Endodermal cell (in vitro differentiated cells): ENCODE measurements around the gene CNGA1. TPM values are rescaled to one million over a fixed set of nuclear protein-coding genes. Genes with fewer than 3 reads are reported as not detected.

Experiments used
- DNase-seq: peaks from one replicate; pipeline ENCODE4 v3.0.0-alpha.2; 2017
- H3K27ac ChIP-seq: 2 replicates; pipeline ENCODE4 v1.5.1; 2013; ENCODE audit warnings: mild to moderate bottlenecking, low read depth, low read length, moderate library complexity
- H3K27me3 ChIP-seq: 2 replicates; pipeline ENCODE4 v1.6.1; 2013; ENCODE audit warnings: mild to moderate bottlenecking, low read length, moderate library complexity; ENCODE audit not compliant: insufficient read depth, control insufficient read depth, poor library complexity, severe bottlenecking
- H3K36me3 ChIP-seq: 2 replicates; pipeline ENCODE4 v1.7.0; 2013; ENCODE audit warnings: mild to moderate bottlenecking, low read length, moderate library complexity; ENCODE audit not compliant: control insufficient read depth, insufficient read depth
- H3K4me1 ChIP-seq: one replicate; pipeline ENCODE4 v1.7.0; 2013; ENCODE audit warnings: low read length; ENCODE audit not compliant: control insufficient read depth, insufficient read depth
- H3K4me3 ChIP-seq: 2 replicates; pipeline ENCODE4 v1.5.1; 2013; ENCODE audit warnings: mild to moderate bottlenecking, low read length, moderate library complexity
- H3K9ac ChIP-seq: 2 replicates; pipeline ENCODE4 v1.6.1; 2013; ENCODE audit warnings: mild to moderate bottlenecking, low read length, moderate library complexity; ENCODE audit not compliant: poor library complexity, severe bottlenecking; ENCODE audit errors: extremely low read depth
- H3K9me3 ChIP-seq: 2 replicates; pipeline ENCODE4 v1.6.1; 2013; ENCODE audit warnings: mild to moderate bottlenecking, low read length, moderate library complexity; ENCODE audit not compliant: control insufficient read depth
- H3K27ac Mint-ChIP-seq: 2 replicates; pipeline ENCODE4 v1.8.0; 2020; ENCODE audit warnings: mixed read lengths
- H3K27me3 Mint-ChIP-seq: 2 replicates; pipeline ENCODE4 v1.8.0; 2021; ENCODE audit warnings: mild to moderate bottlenecking, mixed read lengths; ENCODE audit not compliant: insufficient read depth
- H3K36me3 Mint-ChIP-seq: 2 replicates; pipeline ENCODE4 v1.8.0; 2020; ENCODE audit warnings: low read depth, mixed read lengths
- H3K4me1 Mint-ChIP-seq: 2 replicates; pipeline ENCODE4 v1.8.0; 2020; ENCODE audit warnings: mixed read lengths
- H3K4me3 Mint-ChIP-seq: 2 replicates; pipeline ENCODE4 v1.8.0; 2020; ENCODE audit warnings: mild to moderate bottlenecking, moderate library complexity, mixed read lengths
- H3K9me3 Mint-ChIP-seq: 2 replicates; pipeline ENCODE4 v1.8.0; 2020; ENCODE audit warnings: mild to moderate bottlenecking, mixed read lengths
- WGBS, 2 experiments: methylation state at CpG; one replicate each; pipeline versions ENCODE4 v1.1.5 to v1.1.7; 2013; ENCODE audit warnings: missing lambda C conversion rate in 2 of 2, mixed read lengths in 1 of 2; ENCODE audit not compliant: insufficient coverage in 1 of 2, insufficient read length in 1 of 2; 5-methylcytosine and 5-hydroxymethylcytosine counted together
- total RNA-seq, 2 donors: library from RNA; stranded (reverse); fragmentation: NEBNext Ultra II Directional in 1 of 2; extraction: Animal tissue kit (Norgen Biotek cat#: 25700) in 1 of 2; gene quantifications; 2 replicates in 1 of 2; 3 replicates in 1 of 2; pipeline ENCODE4 v1.2.1, GENCODE V29; 2021
- TF ChIP-seq, protein P1 (sequence below): fragments of 200-600 bp; sonication (generic); conservative IDR thresholded peaks from 2 replicates; pipeline ENCODE4 v1.5.0; 2021; ENCODE audit warnings: antibody characterized with exemption, mild to moderate bottlenecking

The CNGA1 gene
- total RNA-seq, 2 donors from 2014 or later = 0.24 TPM; not detected in 1

DNA sequence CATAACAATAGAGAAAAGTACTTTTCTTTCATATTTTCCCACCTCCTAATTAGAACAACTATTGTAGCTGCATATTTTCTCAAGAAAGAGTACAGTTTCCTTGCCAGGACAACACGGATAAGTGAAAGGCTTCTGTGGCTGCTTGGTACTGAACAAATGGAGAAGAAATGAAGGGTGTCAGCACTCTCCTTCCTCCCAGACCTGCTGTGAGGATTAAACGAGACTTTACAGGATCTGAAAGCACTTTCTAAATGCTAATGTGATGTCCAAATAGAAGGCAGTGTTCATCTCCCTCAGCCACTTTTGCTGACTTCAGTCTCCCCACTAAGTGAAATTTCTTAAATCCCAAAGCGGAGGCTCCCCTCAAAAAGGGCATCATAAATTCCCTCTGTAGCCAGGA lies 14.0 kb upstream of the CNGA1 start:
- Histone ChIP-seq H3K36me3 (peaks cover 18% of the 10 kb centered on the region), H3K9ac (no peak overlapping the region), H3K27ac (no peak overlapping the region), H3K4me1 (peaks cover 11% of the 10 kb centered on the region), H3K9me3 (no peaks in the 10 kb centered on the region), H3K27me3 (no peaks in the 10 kb centered on the region), H3K4me3 (no peak overlapping the region)
- TF ChIP-seq, protein P1, sequence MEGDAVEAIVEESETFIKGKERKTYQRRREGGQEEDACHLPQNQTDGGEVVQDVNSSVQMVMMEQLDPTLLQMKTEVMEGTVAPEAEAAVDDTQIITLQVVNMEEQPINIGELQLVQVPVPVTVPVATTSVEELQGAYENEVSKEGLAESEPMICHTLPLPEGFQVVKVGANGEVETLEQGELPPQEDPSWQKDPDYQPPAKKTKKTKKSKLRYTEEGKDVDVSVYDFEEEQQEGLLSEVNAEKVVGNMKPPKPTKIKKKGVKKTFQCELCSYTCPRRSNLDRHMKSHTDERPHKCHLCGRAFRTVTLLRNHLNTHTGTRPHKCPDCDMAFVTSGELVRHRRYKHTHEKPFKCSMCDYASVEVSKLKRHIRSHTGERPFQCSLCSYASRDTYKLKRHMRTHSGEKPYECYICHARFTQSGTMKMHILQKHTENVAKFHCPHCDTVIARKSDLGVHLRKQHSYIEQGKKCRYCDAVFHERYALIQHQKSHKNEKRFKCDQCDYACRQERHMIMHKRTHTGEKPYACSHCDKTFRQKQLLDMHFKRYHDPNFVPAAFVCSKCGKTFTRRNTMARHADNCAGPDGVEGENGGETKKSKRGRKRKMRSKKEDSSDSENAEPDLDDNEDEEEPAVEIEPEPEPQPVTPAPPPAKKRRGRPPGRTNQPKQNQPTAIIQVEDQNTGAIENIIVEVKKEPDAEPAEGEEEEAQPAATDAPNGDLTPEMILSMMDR = no peak
- Mint-ChIP-seq H3K4me3 (no peak overlapping the region), H3K27ac (no peak overlapping the region), H3K36me3 (peaks cover 11% of the 10 kb centered on the region), H3K4me1 (peaks cover 31% of the 10 kb centered on the region), H3K27me3 (no peaks in the 10 kb centered on the region), H3K9me3 (no peaks in the 10 kb centered on the region)
- DNase-seq = no peak
- WGBS, 2 experiments = 0 to 49% methylated on average over 1 to 3 of the region's 3 CpGs

DNA sequence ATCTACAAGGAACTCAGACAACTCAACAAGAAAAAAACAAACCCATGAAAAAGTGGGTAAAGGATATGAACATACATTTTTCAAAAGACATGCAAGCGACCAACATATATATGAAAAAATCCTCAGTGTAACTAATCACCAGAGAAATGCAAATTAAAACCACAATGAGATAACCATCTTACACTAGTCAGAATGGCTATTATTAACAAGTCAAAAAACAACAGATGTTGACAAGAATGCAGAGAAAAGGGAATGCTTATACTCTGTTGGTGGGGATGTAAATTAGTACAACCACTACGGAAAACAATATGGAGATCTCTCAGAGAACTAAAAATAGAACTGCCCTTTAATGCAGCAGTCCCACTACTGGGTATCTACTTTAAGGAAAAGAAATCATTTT lies 12.2 kb upstream of the CNGA1 start:
- Histone ChIP-seq H3K4me1 (peaks cover 11% of the 10 kb centered on the region), H3K9ac (no peak overlapping the region), H3K4me3 (no peak overlapping the region), H3K27ac (no peak overlapping the region), H3K9me3 (no peaks in the 10 kb centered on the region), H3K36me3 (peaks cover 18% of the 10 kb centered on the region), H3K27me3 (no peaks in the 10 kb centered on the region)
- peaks cover 11% of the 10 kb centered on the region for H3K36me3 Mint-ChIP-seq
- H3K9me3 Mint-ChIP-seq = no peaks in the 10 kb centered on the region
- WGBS, 2 experiments = 25 to 53% methylated on average over 1 to 2 of the region's 2 CpGs
- TF ChIP-seq, protein P1 = no peak
- no peak overlapping the region for H3K4me3 Mint-ChIP-seq
- DNase-seq = no peak
- H3K27ac Mint-ChIP-seq = no peak overlapping the region
- H3K27me3 Mint-ChIP-seq = no peaks in the 10 kb centered on the region
- H3K4me1 Mint-ChIP-seq = peaks cover 31% of the 10 kb centered on the region

DNA sequence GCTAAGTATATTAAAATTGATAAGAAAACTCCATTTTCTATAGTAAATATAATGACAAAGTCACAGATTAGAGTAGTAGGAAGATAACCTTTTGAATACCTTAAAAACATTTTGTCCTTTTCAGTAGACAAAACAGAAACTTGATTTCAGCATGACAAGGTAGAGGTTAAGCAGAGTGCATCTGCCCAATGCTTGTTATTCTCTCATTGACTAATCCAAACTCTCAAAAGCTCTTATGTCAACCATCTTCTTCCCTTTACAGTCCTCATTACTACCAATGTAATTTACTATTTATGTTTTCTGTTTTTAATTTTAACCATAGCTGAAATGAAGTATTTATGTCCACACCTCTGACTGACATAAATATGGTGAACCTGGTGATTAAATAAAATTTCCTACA lies 11.2 kb upstream of the CNGA1 start:
- Mint-ChIP-seq H3K9me3 (no peaks in the 10 kb centered on the region), H3K4me1 (peaks cover 22% of the 10 kb centered on the region), H3K27ac (no peak overlapping the region), H3K4me3 (no peak overlapping the region), H3K36me3 (peaks cover 11% of the 10 kb centered on the region), H3K27me3 (no peaks in the 10 kb centered on the region)
- Histone ChIP-seq H3K27ac (no peak overlapping the region), H3K27me3 (no peaks in the 10 kb centered on the region), H3K9me3 (no peaks in the 10 kb centered on the region), H3K4me3 (no peak overlapping the region), H3K9ac (no peak overlapping the region), H3K4me1 (peaks cover 8% of the 10 kb centered on the region), H3K36me3 (peaks cover 18% of the 10 kb centered on the region)
- no peak for DNase-seq
- TF ChIP-seq, protein P1 = no peak
